ENCODE results near the gene SHANK3. TPM values are rescaled to one million over a fixed set of nuclear protein-coding genes. Genes with fewer than 3 reads are reported as not detected.
A peak's percentile ranks its signal among the peaks of the same experiment; 100 is the strongest.

The SHANK3 gene
- 223 TPM for total RNA-seq (ENCODE audit: unreplicated experiment)
- long read RNA-seq, partial matches to known transcripts, result 0 of 7 reads
- long read RNA-seq, other reads (novel, unspliced or antisense), result 7 of 7 reads

DNA sequence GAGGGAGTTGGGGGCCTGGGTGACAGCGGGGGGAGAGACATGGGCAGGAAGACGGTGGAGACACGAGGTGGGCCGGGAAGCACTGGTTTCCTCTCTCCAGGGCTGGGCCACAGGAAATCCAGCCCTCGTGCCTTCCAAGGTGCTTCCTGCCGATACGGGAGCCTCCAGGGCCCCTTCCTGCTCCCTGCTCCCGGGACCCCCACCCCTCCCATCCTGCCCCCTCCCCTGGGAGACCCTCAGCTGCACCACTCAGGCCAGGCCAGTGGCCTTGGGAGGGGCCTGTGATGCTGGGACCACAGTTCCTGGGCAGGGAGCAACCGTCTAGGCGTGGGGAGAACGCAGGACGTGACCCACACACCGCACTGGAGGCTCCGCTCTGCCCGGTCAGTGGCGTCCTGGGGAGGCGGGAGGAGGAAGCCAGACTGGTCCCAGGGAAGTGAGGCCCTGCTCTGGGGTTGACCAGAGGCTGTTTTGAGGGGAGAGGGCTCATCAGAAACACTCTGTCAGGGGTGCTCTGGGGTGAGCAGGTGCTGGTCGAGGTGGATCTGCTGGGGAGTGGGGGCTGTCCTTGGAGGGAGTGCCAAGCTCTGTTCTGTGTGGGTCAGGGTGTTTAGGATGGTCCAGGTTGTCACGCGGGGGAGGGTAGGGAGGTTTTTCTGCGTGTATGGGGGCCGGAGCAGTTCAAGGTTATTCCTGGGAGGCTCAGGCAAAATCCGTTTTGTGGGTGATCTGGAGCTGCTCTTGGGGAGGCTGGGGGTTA is at the start of gene SHANK3:
Gene SHANK3 (plus strand): TSS at position 353 of the 760 bp plus-strand sequence.
- Mint-ChIP-seq H3K9me3 (ENCODE audit: unreplicated experiment) (no peaks in the 10 kb centered on the region), H3K27me3 (ENCODE audit: unreplicated experiment) (peaks cover 34% of the 10 kb centered on the region), H3K36me3 (ENCODE audit: low read depth, unreplicated experiment) (peaks cover 28% of the 10 kb centered on the region), H3K27ac (ENCODE audit: unreplicated experiment) (peak within 1 kb of the TSS; percentile 98), H3K4me1 (ENCODE audit: unreplicated experiment) (peaks cover 53% of the 10 kb centered on the region), H3K4me3 (ENCODE audit: unreplicated experiment) (peak within 1 kb of the TSS; percentile 100)
- peak; percentile 92 for DNase-seq (ENCODE audit: low spot score)
- TF ChIP-seq, protein P1, sequence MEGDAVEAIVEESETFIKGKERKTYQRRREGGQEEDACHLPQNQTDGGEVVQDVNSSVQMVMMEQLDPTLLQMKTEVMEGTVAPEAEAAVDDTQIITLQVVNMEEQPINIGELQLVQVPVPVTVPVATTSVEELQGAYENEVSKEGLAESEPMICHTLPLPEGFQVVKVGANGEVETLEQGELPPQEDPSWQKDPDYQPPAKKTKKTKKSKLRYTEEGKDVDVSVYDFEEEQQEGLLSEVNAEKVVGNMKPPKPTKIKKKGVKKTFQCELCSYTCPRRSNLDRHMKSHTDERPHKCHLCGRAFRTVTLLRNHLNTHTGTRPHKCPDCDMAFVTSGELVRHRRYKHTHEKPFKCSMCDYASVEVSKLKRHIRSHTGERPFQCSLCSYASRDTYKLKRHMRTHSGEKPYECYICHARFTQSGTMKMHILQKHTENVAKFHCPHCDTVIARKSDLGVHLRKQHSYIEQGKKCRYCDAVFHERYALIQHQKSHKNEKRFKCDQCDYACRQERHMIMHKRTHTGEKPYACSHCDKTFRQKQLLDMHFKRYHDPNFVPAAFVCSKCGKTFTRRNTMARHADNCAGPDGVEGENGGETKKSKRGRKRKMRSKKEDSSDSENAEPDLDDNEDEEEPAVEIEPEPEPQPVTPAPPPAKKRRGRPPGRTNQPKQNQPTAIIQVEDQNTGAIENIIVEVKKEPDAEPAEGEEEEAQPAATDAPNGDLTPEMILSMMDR (IDR thresholded peaks at IDR 0.05; ENCODE audit: unreplicated experiment), result no peak

DNA sequence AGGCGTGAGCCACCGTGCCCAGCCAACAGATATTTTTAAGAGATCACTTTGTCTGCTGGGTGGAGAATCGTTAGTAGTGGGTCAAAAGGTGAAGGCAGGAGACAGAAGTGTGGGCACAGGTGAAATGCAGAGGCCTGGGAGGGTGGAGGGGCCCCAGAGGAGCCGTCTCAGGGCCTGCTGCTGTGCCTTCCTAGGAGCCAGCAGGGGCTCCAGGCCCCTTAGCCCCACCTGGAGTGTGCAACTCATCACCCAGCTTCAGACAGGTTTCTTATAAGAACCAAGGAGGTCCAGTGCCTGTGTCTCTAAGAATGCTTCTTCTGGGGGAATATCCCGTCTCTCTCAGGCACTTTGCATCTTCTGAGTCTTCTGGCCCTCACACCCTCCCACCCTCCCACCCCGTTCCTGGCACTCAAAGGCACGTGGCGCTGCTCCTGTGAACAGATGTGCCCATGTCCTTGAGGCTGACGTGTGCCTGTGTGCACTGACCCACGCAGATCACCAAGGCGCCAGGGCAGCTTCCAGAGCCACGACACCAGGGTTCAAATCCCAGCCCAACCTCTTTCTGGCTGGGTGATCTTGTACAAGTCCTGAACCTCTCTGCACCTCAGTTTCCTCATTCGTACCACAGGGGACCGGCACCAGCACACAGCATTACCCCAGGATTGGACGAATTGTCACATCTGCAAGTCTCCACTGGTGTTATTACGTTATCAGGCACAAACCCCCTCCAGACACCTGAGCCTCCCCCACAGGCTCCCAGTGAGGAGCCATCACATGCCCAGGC is 48.1 kb upstream of the SHANK3 start:
- Mint-ChIP-seq H3K27ac (ENCODE audit: unreplicated experiment) (no peak overlapping the region), H3K4me1 (ENCODE audit: unreplicated experiment) (peaks cover 47% of the 10 kb centered on the region), H3K9me3 (ENCODE audit: unreplicated experiment) (no peaks in the 10 kb centered on the region), H3K4me3 (ENCODE audit: unreplicated experiment) (peak overlapping the region; percentile 62), H3K27me3 (ENCODE audit: unreplicated experiment) (peaks cover 15% of the 10 kb centered on the region), H3K36me3 (ENCODE audit: low read depth, unreplicated experiment) (peaks cover 13% of the 10 kb centered on the region)
- TF ChIP-seq, protein P1 (IDR thresholded peaks at IDR 0.05; ENCODE audit: unreplicated experiment), result no peak
- DNase-seq (ENCODE audit: low spot score), result no peak

DNA sequence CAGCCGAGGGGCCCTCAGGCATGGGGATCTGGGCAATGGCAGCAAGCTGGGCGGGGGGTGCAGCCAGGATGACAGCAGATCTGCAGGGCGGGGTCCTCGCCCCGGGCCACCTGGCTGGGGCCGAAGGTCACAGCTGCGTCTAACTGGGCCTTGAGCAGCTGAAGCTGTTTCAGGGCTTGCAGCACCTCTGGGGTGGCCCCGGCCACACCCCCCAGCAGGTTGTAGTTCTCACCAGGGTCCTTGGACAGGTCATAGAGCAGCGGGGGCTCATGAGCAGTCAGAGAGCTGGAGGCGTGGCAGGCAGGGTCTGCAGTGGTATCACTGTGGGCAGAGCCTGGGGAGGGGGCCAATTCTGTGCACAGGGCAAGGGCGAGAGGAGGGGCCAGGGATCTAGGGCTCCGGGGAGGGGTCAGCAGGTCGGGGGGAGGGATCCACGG is 47.5 kb upstream of the SHANK3 start:
- TF ChIP-seq, protein P1 (IDR thresholded peaks at IDR 0.05; ENCODE audit: unreplicated experiment), result no peak
- Mint-ChIP-seq H3K27ac (ENCODE audit: unreplicated experiment) (no peak overlapping the region), H3K27me3 (ENCODE audit: unreplicated experiment) (peaks cover 16% of the 10 kb centered on the region), H3K9me3 (ENCODE audit: unreplicated experiment) (no peaks in the 10 kb centered on the region), H3K4me1 (ENCODE audit: unreplicated experiment) (peaks cover 46% of the 10 kb centered on the region), H3K4me3 (ENCODE audit: unreplicated experiment) (no peak overlapping the region), H3K36me3 (ENCODE audit: low read depth, unreplicated experiment) (peaks cover 13% of the 10 kb centered on the region)
- DNase-seq (ENCODE audit: low spot score), result no peak

DNA sequence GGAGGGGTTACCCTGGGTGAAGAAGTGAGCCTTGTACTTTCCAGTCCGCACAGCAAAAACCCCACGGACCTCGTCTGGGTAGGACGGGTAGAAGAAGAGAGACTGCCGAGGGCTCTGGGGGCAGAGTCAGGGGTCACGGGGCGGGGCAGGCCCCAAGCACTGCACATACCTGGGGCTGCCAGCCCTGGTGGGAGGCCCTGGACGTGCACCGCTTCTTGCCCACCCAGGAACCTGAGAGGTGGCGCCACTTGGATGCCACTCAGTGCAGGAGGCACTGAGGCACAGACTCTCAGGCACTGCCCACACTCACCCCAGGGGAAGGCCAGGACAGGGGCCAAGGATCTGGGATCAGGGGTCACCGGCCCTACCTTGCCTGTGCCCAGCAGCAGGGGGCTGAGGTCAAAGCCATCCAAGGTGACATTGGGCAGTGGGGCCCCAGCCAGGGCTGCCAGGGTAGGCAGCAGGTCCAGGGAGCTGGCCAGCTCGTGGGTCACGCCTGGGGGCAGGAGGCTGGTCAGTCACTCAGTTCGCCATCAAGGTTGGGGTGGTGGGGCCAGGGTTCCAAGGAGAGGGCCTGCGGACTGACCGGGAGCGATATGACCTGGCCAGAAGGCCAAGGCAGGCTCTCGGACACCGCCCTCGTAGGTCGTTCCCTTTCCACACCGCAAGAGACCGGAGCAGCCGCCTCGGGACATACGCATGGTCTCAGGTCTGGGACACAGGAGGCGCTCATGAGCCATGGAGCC is 46.9 kb upstream of the SHANK3 start:
- peaks cover 16% of the 10 kb centered on the region for H3K27me3 Mint-ChIP-seq (ENCODE audit: unreplicated experiment)
- no peaks in the 10 kb centered on the region for H3K9me3 Mint-ChIP-seq (ENCODE audit: unreplicated experiment)
- peaks cover 45% of the 10 kb centered on the region for H3K4me1 Mint-ChIP-seq (ENCODE audit: unreplicated experiment)
- no peak overlapping the region for H3K27ac Mint-ChIP-seq (ENCODE audit: unreplicated experiment)
- DNase-seq (ENCODE audit: low spot score), result peak; percentile 65
- TF ChIP-seq, protein P1 (IDR thresholded peaks at IDR 0.05; ENCODE audit: unreplicated experiment), result no peak
- no peak overlapping the region for H3K4me3 Mint-ChIP-seq (ENCODE audit: unreplicated experiment)
- peaks cover 13% of the 10 kb centered on the region for H3K36me3 Mint-ChIP-seq (ENCODE audit: low read depth, unreplicated experiment)
